ENCODE measurements around the gene MYBL2. TPM values are rescaled to one million over a fixed set of nuclear protein-coding genes. Genes with fewer than 3 reads are reported as not detected.
A peak's percentile ranks its signal among the peaks of the same experiment; 100 is the strongest.

Gene MYBL2
- total RNA-seq, 1 experiment from 2014 or later = 138 TPM

DNA sequence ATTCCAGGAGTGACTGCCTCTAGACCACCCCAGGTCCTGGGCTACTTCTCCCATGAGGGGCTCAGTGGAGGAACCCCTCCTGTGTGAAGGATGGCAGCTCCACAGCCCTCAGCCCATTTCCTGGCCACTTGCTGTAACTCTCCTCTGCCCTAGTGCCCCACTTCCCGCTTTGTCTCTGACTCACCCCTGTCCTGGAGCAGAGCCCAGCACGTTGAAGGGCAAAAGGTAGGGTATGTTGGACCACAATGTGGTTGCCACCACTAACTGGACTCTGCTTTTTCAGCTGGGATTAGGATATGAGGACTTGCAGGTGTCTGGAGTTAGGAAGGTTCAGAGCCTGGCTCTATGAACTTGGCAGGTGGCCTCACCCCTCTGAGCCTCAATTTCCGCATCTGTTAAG is 2.4 kb downstream of the MYBL2 start:
- POLR2A ChIA-PET = no interaction called here
- H3K27ac ChIP-seq (ENCODE audit: low read length) = peak overlapping the region; percentile 5; the same call in 1 of the 2 replicates
- peaks cover 21% of the 10 kb centered on the region; the same call in 1 of the 2 replicates for H3K4me1 ChIP-seq (ENCODE audit: control insufficient read depth, insufficient read depth, low read length)
- H3K9me3 ChIP-seq (ENCODE audit: control insufficient read depth, insufficient read depth, low read depth, low read length) = no peaks in the 10 kb centered on the region
- no TSS peak for BruUV-seq (replicated peaks)
- H3K27me3 ChIP-seq (ENCODE audit: control insufficient read depth, insufficient read depth, low read length) = no peaks in the 10 kb centered on the region
- intact Hi-C loops (cut with micrococcal nuclease; ENCODE audit: unreplicated experiment) = no loop called here
- CTCF ChIA-PET = no interaction called here
- ATAC-seq = no peak
- in situ Hi-C loops (cut with HindIII; ENCODE audit: low pct_unique_long_range_greater_than_20kb, low sequenced_read_pairs) = no loop called here
- TF ChIP-seq POLR2AphosphoS5 (IDR thresholded peaks at IDR 0.05; ENCODE audit: low read depth, low read length) (no peak), TCF7L2 (IDR thresholded peaks at IDR 0.05; ENCODE audit: low read depth, low read length) (no peak), SIN3A (IDR thresholded peaks at IDR 0.05; ENCODE audit: borderline replicate concordance, insufficient read depth, low read depth, low read length) (no peak)
- TF ChIP-seq, protein P1, sequence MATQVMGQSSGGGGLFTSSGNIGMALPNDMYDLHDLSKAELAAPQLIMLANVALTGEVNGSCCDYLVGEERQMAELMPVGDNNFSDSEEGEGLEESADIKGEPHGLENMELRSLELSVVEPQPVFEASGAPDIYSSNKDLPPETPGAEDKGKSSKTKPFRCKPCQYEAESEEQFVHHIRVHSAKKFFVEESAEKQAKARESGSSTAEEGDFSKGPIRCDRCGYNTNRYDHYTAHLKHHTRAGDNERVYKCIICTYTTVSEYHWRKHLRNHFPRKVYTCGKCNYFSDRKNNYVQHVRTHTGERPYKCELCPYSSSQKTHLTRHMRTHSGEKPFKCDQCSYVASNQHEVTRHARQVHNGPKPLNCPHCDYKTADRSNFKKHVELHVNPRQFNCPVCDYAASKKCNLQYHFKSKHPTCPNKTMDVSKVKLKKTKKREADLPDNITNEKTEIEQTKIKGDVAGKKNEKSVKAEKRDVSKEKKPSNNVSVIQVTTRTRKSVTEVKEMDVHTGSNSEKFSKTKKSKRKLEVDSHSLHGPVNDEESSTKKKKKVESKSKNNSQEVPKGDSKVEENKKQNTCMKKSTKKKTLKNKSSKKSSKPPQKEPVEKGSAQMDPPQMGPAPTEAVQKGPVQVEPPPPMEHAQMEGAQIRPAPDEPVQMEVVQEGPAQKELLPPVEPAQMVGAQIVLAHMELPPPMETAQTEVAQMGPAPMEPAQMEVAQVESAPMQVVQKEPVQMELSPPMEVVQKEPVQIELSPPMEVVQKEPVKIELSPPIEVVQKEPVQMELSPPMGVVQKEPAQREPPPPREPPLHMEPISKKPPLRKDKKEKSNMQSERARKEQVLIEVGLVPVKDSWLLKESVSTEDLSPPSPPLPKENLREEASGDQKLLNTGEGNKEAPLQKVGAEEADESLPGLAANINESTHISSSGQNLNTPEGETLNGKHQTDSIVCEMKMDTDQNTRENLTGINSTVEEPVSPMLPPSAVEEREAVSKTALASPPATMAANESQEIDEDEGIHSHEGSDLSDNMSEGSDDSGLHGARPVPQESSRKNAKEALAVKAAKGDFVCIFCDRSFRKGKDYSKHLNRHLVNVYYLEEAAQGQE (IDR thresholded peaks at IDR 0.05; ENCODE audit: insufficient read depth in 1 of 2, low read depth in 2 of 2, low read length in 1 of 2) = no peak
- TF ChIP-seq, protein P2, sequence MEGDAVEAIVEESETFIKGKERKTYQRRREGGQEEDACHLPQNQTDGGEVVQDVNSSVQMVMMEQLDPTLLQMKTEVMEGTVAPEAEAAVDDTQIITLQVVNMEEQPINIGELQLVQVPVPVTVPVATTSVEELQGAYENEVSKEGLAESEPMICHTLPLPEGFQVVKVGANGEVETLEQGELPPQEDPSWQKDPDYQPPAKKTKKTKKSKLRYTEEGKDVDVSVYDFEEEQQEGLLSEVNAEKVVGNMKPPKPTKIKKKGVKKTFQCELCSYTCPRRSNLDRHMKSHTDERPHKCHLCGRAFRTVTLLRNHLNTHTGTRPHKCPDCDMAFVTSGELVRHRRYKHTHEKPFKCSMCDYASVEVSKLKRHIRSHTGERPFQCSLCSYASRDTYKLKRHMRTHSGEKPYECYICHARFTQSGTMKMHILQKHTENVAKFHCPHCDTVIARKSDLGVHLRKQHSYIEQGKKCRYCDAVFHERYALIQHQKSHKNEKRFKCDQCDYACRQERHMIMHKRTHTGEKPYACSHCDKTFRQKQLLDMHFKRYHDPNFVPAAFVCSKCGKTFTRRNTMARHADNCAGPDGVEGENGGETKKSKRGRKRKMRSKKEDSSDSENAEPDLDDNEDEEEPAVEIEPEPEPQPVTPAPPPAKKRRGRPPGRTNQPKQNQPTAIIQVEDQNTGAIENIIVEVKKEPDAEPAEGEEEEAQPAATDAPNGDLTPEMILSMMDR (IDR thresholded peaks at IDR 0.05) = no peak
- no peak overlapping the region for H3K4me3 ChIP-seq (ENCODE audit: low read depth in 2 of 2, low read length in 2 of 2)
- no peaks in the 10 kb centered on the region for H3K36me3 ChIP-seq (ENCODE audit: control insufficient read depth, insufficient read depth, low read length)
- DNase-seq (ENCODE audit: low read depth, low spot score) = no peak

DNA sequence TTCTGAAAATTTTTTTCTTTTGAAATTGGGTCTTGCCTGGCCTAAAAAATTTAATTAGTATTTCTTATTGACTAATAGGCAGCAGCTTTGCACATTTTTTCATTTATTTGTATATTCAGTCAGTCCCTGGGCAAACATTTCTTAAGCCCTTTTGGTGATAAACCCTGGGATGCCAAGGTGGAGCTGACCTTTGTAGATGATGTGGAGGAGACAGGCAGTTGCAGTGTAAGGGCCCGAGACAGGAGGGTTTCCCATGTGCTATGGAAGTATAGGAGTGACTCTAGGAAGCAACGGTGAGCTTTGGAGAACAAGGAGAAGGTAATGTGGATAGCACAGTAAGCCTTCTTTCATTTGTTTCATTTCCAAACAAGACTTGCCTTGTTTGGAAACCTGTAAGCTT is 3.5 kb downstream of the MYBL2 start:
- ATAC-seq (no peak), DNase-seq (ENCODE audit: low read depth, low spot score) (no peak)
- no TSS peak for BruUV-seq (replicated peaks)
- in situ Hi-C loops (cut with HindIII; ENCODE audit: low pct_unique_long_range_greater_than_20kb, low sequenced_read_pairs) = no loop called here
- H3K4me1 ChIP-seq (ENCODE audit: control insufficient read depth, insufficient read depth, low read length) = peaks cover 21% of the 10 kb centered on the region; the same call in 1 of the 2 replicates
- ChIA-PET CTCF (no interaction called here), POLR2A (no interaction called here)
- no peaks in the 10 kb centered on the region for H3K36me3 ChIP-seq (ENCODE audit: control insufficient read depth, insufficient read depth, low read length)
- no peak overlapping the region for H3K27ac ChIP-seq (ENCODE audit: low read length)
- H3K4me3 ChIP-seq (ENCODE audit: low read depth in 2 of 2, low read length in 2 of 2) = no peak overlapping the region
- H3K27me3 ChIP-seq (ENCODE audit: control insufficient read depth, insufficient read depth, low read length) = no peaks in the 10 kb centered on the region
- no peaks in the 10 kb centered on the region for H3K9me3 ChIP-seq (ENCODE audit: control insufficient read depth, insufficient read depth, low read depth, low read length)
- intact Hi-C loops (cut with micrococcal nuclease; ENCODE audit: unreplicated experiment) = no loop called here
- TF ChIP-seq TCF7L2 (IDR thresholded peaks at IDR 0.05; ENCODE audit: low read depth, low read length) (no peak), POLR2AphosphoS5 (IDR thresholded peaks at IDR 0.05; ENCODE audit: low read depth, low read length) (no peak), SIN3A (IDR thresholded peaks at IDR 0.05; ENCODE audit: borderline replicate concordance, insufficient read depth, low read depth, low read length) (no peak)
- TF ChIP-seq, protein P1 (IDR thresholded peaks at IDR 0.05; ENCODE audit: insufficient read depth in 1 of 2, low read depth in 2 of 2, low read length in 1 of 2) = no peak
- TF ChIP-seq, protein P2 (IDR thresholded peaks at IDR 0.05) = no peak
